Fibroblast of lung (primary cell): ENCODE data around the gene MAP4K3. TPM values are rescaled to one million over a fixed set of nuclear protein-coding genes. Genes with fewer than 3 reads are reported as not detected.
A peak's percentile ranks its signal among the peaks of the same experiment; 100 is the strongest.

ENCODE experiments used
- DNase-seq, 2 donors: peaks; one replicate each; pipeline versions ENCODE4 v3.0.0 to v3.0.0-alpha.2; 2010; ENCODE audit warnings: low read depth in 2 of 2
- H2AFZ ChIP-seq: 2 replicates; pipeline ENCODE4 v1.5.1; 2012; ENCODE audit warnings: low read length, control low read depth, inconsistent platforms
- H3K27ac ChIP-seq: 2 replicates; pipeline ENCODE4 v1.5.1; 2011; ENCODE audit warnings: low read length, control low read depth; ENCODE audit not compliant: insufficient read depth
- H3K27me3 ChIP-seq: 2 replicates; pipeline ENCODE4 v1.5.1; 2011; ENCODE audit warnings: mild to moderate bottlenecking, low read length; ENCODE audit not compliant: control insufficient read depth, insufficient read depth
- H3K36me3 ChIP-seq: 2 replicates; pipeline ENCODE4 v1.5.1; 2011; ENCODE audit warnings: low read length; ENCODE audit not compliant: control insufficient read depth, insufficient read depth
- H3K4me1 ChIP-seq: 2 replicates; pipeline ENCODE4 v1.5.1; 2011; ENCODE audit warnings: low read length; ENCODE audit not compliant: control insufficient read depth, insufficient read depth; ENCODE audit errors: extremely low read depth
- H3K4me2 ChIP-seq: 2 replicates; pipeline ENCODE4 v1.5.1; 2011; ENCODE audit warnings: low read length, control low read depth; ENCODE audit not compliant: insufficient read depth; ENCODE audit errors: extremely low read depth
- H3K4me3 ChIP-seq, 4 experiments: fragments of 200-600 bp in 1 of 4; sonication (generic) in 1 of 4; replicated peaks in 1 of 4; 2 replicates each; pipeline ENCODE4 v1.5.1; 2011 to 2016; ENCODE audit warnings: low read length in 4 of 4, low read depth in 3 of 4, mild to moderate bottlenecking in 3 of 4, control low read depth in 2 of 4, inconsistent platforms in 1 of 4, mixed read lengths in 1 of 4; ENCODE audit not compliant: insufficient read depth in 1 of 4; ENCODE audit errors: control extremely low read depth in 1 of 4
- H3K79me2 ChIP-seq: 2 replicates; pipeline ENCODE4 v1.5.1; 2012; ENCODE audit warnings: mild to moderate bottlenecking, low read length, inconsistent platforms; ENCODE audit not compliant: control insufficient read depth, insufficient read depth
- H3K9ac ChIP-seq: 2 replicates; pipeline ENCODE4 v1.5.1; 2011; ENCODE audit warnings: mild to moderate bottlenecking, low read length, control low read depth; ENCODE audit not compliant: insufficient read depth
- H3K9me3 ChIP-seq: 2 replicates; pipeline ENCODE4 v1.5.1; 2012; ENCODE audit warnings: low read depth, low read length; ENCODE audit not compliant: control insufficient read depth, insufficient read depth
- H4K20me1 ChIP-seq: 2 replicates; pipeline ENCODE4 v1.5.1; 2011; ENCODE audit warnings: low read length; ENCODE audit not compliant: control insufficient read depth, insufficient read depth; ENCODE audit errors: extremely low read depth
- CTCF ChIP-seq, 2 donors: IDR thresholded peaks in 1 of 2; conservative IDR thresholded peaks in 1 of 2; 1 replicate in 1 of 2; 2 replicates in 1 of 2; pipeline ENCODE4 v1.5.1; 2011 to 2012; ENCODE audit warnings: low read length in 2 of 2, control low read depth in 1 of 2, inconsistent platforms in 1 of 2, low read depth in 1 of 2, mild to moderate bottlenecking in 1 of 2
- EZH2 ChIP-seq: IDR thresholded peaks from 2 replicates; pipeline ENCODE4 v1.5.1; 2012; ENCODE audit warnings: low read length, control low read depth, mild to moderate bottlenecking; ENCODE audit errors: missing control alignments
- polyA plus RNA-seq, 2 donors: library from polyadenylated mRNA; depleted of rRNA in 1 of 2; stranded (reverse) in 1 of 2; unstranded in 1 of 2; fragments of >200 nt; gene quantifications; 2 replicates each; pipeline ENCODE4 v1.2.1, GENCODE V29; 2011 to 2012; ENCODE audit warnings: missing spikeins in 1 of 2
- total RNA-seq: library from RNA; depleted of rRNA; stranded (reverse); fragments of >200 nt; gene quantifications from 2 replicates; pipeline ENCODE4 v1.2.1, GENCODE V29; 2014

The MAP4K3 gene
- total and polyA plus RNA-seq, 2 donors (not counting 1 experiment from before 2014, with no cell fraction given), result 40.8 to 75.7 TPM

GRCh38 chr2:39475006-39475405 lies 37.9 kb upstream of the MAP4K3 start:
- Histone ChIP-seq H3K4me2 (no peak overlapping the region), H2AFZ (no peak overlapping the region)

GRCh38 chr2:39470580-39470979 lies 33.5 kb upstream of the MAP4K3 start:
- Histone ChIP-seq H3K4me1 (peaks cover 20% of the 10 kb centered on the region), H3K9ac (no peak overlapping the region), H2AFZ (no peak overlapping the region), H3K36me3 (no peaks in the 10 kb centered on the region), H3K9me3 (no peaks in the 10 kb centered on the region), H3K4me2 (no peak overlapping the region), H3K79me2 (no peaks in the 10 kb centered on the region), H3K4me3 (no peak overlapping the region), H4K20me1 (no peaks in the 10 kb centered on the region), H3K27ac (no peak overlapping the region), H3K27me3 (no peaks in the 10 kb centered on the region)
- TF ChIP-seq CTCF (conservative IDR thresholded peaks at IDR 0.05 in 1 of 2, IDR thresholded peaks at IDR 0.05 in 1 of 2; ENCODE audit: low read depth in 1 of 2, low read length in 2 of 2) (no peak), EZH2 (no peak)
- DNase-seq, result no peak

More at GRCh38 chr2:39475006-39475405, 37.9 kb upstream of the MAP4K3 start:
- H3K36me3 ChIP-seq, result no peaks in the 10 kb centered on the region
- no peaks in the 10 kb centered on the region for H4K20me1 ChIP-seq
- H3K4me1 ChIP-seq, result peaks cover 3% of the 10 kb centered on the region
- DNase-seq, result no peak
- no peak overlapping the region for H3K9ac ChIP-seq
- no peak overlapping the region for H3K27ac ChIP-seq
- TF ChIP-seq CTCF (conservative IDR thresholded peaks at IDR 0.05 in 1 of 2, IDR thresholded peaks at IDR 0.05 in 1 of 2; ENCODE audit: low read depth in 1 of 2, low read length in 2 of 2) (no peak), EZH2 (no peak)
- no peak overlapping the region for H3K4me3 ChIP-seq
- H3K79me2 ChIP-seq, result no peaks in the 10 kb centered on the region
- H3K27me3 ChIP-seq, result no peaks in the 10 kb centered on the region
- H3K9me3 ChIP-seq, result no peaks in the 10 kb centered on the region

- Histone ChIP-seq H3K9ac (no peak overlapping the region), H3K4me3 (peak overlapping the region in 3 of 4 experiments; percentile 1 to 17 (median 11)), H3K4me2 (peak overlapping the region; percentile 78), H3K36me3 (no peaks in the 10 kb centered on the region), H4K20me1 (no peaks in the 10 kb centered on the region), H2AFZ (no peak overlapping the region), H3K4me1 (peaks cover 20% of the 10 kb centered on the region), H3K27me3 (no peaks in the 10 kb centered on the region), H3K9me3 (no peaks in the 10 kb centered on the region), H3K79me2 (no peaks in the 10 kb centered on the region), H3K27ac (peak overlapping the region; percentile 49)
- TF ChIP-seq EZH2, result no peak
- TF ChIP-seq CTCF (conservative IDR thresholded peaks at IDR 0.05 in 1 of 2, IDR thresholded peaks at IDR 0.05 in 1 of 2; ENCODE audit: low read depth in 1 of 2, low read length in 2 of 2), result no peak
- peak; percentile 40 to 85 for DNase-seq
These were observed 32.7 kb upstream of the MAP4K3 start for GRCh38 chr2:39469807-39470206.
